ENCODE data around the gene WSB1. TPM values are rescaled to one million over a fixed set of nuclear protein-coding genes. Genes with fewer than 3 reads are reported as not detected.

WSB1 gene
- total RNA-seq, 1 donor from 2014 or later: 521 TPM

DNA sequence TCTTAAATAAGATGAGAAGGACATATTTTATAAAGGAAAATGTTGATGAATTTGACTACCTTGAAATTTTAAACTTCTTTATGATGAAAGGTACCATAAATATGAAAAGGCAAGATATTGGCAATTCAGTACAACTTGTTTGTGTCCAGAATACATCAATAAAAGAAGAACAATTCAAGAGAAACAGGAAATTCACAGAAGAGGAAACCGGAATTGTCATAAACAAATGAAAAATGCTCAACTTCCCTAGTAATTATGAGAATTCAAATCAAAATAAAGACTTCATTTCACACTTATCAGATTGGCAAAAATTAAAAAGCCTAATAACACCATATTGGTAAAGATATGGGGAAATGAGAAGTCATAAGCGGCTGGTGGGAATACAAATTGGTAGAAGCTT, 54.3 kb downstream of the WSB1 start:
- H3K27ac Mint-ChIP-seq: no peak overlapping the region
- peaks cover 9% of the 10 kb centered on the region for H3K79me2 ChIP-seq (ENCODE audit: low read depth)

DNA sequence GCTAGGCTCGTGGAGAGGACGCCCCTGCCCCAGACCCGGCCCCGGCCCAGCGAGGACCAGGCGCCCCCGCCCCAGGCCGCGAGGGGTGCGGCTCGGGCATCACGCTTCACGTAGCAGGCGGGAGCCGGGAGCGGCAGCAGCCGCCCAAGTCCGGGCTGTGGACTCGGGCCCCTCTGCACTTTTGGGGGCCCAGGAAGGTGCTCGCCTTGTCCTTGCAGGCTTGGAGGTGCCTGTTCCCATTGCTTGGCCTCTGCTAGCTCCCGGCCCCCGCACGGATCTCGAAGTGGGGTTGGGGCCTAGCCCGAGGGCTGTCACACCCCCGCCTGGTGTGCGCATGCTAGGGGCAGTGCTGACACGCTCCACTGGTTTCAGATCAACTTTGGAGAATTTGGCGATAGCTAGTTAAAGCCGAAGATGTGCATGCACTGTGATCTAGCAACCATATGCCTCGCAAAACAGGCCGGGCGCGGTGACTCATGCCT, 55.7 kb downstream of the WSB1 start:
- Mint-ChIP-seq H3K4me3 (no peak overlapping the region), H3K27me3 (ENCODE audit: insufficient read depth, low read depth) (peaks cover 5% of the 10 kb centered on the region), H3K36me3 (peaks cover 8% of the 10 kb centered on the region), H3K27ac (no peak overlapping the region), H3K9me3 (no peaks in the 10 kb centered on the region), H3K4me1 (peaks cover 33% of the 10 kb centered on the region)
- Histone ChIP-seq H3K4me2 (peak overlapping the region; percentile 77), H3K4me3 (peak overlapping the region; percentile 47), H2AFZ (replicated peaks) (peak overlapping the region; percentile 86), H3K9ac (no peak overlapping the region), H3K27me3 (no peaks in the 10 kb centered on the region), H3K9me3 (ENCODE audit: low read depth) (no peaks in the 10 kb centered on the region), H4K20me1 (ENCODE audit: low read depth) (no peaks in the 10 kb centered on the region), H3K4me1 (peaks cover 14% of the 10 kb centered on the region), H3F3A (ENCODE audit: low read depth) (peaks cover 48% of the 10 kb centered on the region), H3K79me2 (ENCODE audit: low read depth) (peaks cover 13% of the 10 kb centered on the region), H3K36me3 (no peaks in the 10 kb centered on the region), H3K27ac (no peak overlapping the region)
- DNase-seq (ENCODE audit: low spot score): no peak
- TF ChIP-seq, protein P1, sequence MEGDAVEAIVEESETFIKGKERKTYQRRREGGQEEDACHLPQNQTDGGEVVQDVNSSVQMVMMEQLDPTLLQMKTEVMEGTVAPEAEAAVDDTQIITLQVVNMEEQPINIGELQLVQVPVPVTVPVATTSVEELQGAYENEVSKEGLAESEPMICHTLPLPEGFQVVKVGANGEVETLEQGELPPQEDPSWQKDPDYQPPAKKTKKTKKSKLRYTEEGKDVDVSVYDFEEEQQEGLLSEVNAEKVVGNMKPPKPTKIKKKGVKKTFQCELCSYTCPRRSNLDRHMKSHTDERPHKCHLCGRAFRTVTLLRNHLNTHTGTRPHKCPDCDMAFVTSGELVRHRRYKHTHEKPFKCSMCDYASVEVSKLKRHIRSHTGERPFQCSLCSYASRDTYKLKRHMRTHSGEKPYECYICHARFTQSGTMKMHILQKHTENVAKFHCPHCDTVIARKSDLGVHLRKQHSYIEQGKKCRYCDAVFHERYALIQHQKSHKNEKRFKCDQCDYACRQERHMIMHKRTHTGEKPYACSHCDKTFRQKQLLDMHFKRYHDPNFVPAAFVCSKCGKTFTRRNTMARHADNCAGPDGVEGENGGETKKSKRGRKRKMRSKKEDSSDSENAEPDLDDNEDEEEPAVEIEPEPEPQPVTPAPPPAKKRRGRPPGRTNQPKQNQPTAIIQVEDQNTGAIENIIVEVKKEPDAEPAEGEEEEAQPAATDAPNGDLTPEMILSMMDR (IDR thresholded peaks at IDR 0.05): no peak
- TF ChIP-seq EZH2 (IDR thresholded peaks at IDR 0.05): no peak
- no peak for TF ChIP-seq EZH2phosphoT487 (IDR thresholded peaks at IDR 0.05)

More for the DNA sequence above, 54.3 kb downstream of the WSB1 start:
- no peaks in the 10 kb centered on the region for H4K20me1 ChIP-seq (ENCODE audit: low read depth)
- H3F3A ChIP-seq (ENCODE audit: low read depth): peaks cover 61% of the 10 kb centered on the region
- H3K36me3 ChIP-seq: no peaks in the 10 kb centered on the region
- H3K4me2 ChIP-seq: peak overlapping the region; percentile 77
- peak overlapping the region; percentile 69 for H3K4me3 Mint-ChIP-seq
- peak overlapping the region; percentile 75 for H2AFZ ChIP-seq (replicated peaks)
- peaks cover 8% of the 10 kb centered on the region for H3K36me3 Mint-ChIP-seq
- no peak for TF ChIP-seq EZH2 (IDR thresholded peaks at IDR 0.05)
- TF ChIP-seq EZH2phosphoT487 (IDR thresholded peaks at IDR 0.05): no peak
- TF ChIP-seq, protein P1 (IDR thresholded peaks at IDR 0.05): no peak
- H3K4me3 ChIP-seq: peak overlapping the region; percentile 47
- no peaks in the 10 kb centered on the region for H3K9me3 ChIP-seq (ENCODE audit: low read depth)
- no peak for DNase-seq (ENCODE audit: low spot score)
- peaks cover 41% of the 10 kb centered on the region for H3K4me1 Mint-ChIP-seq
- H3K4me1 ChIP-seq: peaks cover 27% of the 10 kb centered on the region
- no peaks in the 10 kb centered on the region for H3K9me3 Mint-ChIP-seq
- H3K9ac ChIP-seq: no peak overlapping the region
- no peak overlapping the region for H3K27ac ChIP-seq
- H3K27me3 Mint-ChIP-seq (ENCODE audit: insufficient read depth, low read depth): peaks cover 7% of the 10 kb centered on the region
- H3K27me3 ChIP-seq: no peaks in the 10 kb centered on the region

DNA sequence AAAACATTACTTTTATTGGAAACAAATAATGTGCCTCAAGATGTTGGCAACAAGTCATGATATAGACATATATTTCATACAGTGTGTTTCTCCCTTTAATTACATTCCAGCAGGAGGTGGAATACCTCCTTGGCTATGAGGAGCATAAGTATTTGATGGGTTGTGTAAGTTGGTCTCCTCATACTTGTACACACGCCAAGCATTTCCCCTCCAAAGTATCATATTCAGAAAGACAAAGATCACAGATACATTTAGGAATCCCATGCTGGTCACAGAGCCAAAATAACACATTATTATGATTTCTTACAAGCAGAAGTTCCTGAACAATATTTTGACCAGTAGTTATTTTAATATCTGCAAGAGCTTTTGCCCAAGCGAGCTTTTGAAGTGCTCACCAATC, 57.8 kb downstream of the WSB1 start:
- no peak overlapping the region for H2AFZ ChIP-seq (replicated peaks)
- peaks cover 8% of the 10 kb centered on the region for H3K36me3 Mint-ChIP-seq
- H3K9me3 Mint-ChIP-seq: no peaks in the 10 kb centered on the region
- H3K27ac ChIP-seq: no peak overlapping the region
- no peak overlapping the region for H3K9ac ChIP-seq
- peak overlapping the region; percentile 16 for H3K4me3 Mint-ChIP-seq
- H3K4me3 ChIP-seq: no peak overlapping the region
- peaks cover 33% of the 10 kb centered on the region for H3F3A ChIP-seq (ENCODE audit: low read depth)
- H3K27me3 Mint-ChIP-seq (ENCODE audit: insufficient read depth, low read depth): peaks cover 8% of the 10 kb centered on the region
- H3K36me3 ChIP-seq: no peaks in the 10 kb centered on the region
- no peak for DNase-seq (ENCODE audit: low spot score)
- H3K79me2 ChIP-seq (ENCODE audit: low read depth): peaks cover 13% of the 10 kb centered on the region
- H3K4me1 ChIP-seq: peaks cover 5% of the 10 kb centered on the region
- TF ChIP-seq EZH2 (IDR thresholded peaks at IDR 0.05): no peak
- no peaks in the 10 kb centered on the region for H4K20me1 ChIP-seq (ENCODE audit: low read depth)
- H3K4me1 Mint-ChIP-seq: peaks cover 21% of the 10 kb centered on the region
- no peak overlapping the region for H3K27ac Mint-ChIP-seq
- no peaks in the 10 kb centered on the region for H3K9me3 ChIP-seq (ENCODE audit: low read depth)
- H3K27me3 ChIP-seq: no peaks in the 10 kb centered on the region
- H3K4me2 ChIP-seq: no peak overlapping the region

DNA sequence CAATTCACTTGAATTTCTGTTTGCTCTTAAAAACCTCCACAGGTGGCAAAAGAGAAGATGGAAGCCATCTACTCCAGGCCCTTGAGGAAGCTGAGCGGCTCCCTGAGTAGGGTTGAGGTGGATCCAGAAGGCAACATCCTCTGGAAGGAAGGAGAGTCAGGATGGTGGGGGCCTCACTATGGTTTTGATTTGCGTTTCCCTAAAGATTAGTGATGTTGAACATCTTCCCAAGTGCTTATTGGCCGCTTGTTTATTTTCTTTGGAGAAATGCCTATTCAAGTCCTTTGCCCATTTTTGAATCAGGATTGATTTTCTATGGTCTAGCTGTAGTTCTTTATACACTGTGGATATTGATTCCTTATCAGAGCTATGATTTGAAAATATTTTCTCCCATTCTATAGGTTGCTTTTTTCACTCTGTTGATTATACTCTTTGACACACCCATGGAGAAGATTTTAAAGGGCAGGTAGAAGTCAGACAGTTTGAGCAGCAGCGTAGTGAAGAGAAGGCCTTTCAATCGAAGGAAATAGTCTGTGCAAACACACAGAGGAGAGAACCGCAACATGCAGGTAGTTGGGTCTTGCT, 58.6 kb downstream of the WSB1 start:
- H2AFZ ChIP-seq (replicated peaks): no peak overlapping the region
- peak overlapping the region; percentile 71 for H3K4me3 ChIP-seq
- no peaks in the 10 kb centered on the region for H3K9me3 ChIP-seq (ENCODE audit: low read depth)
- no peak for DNase-seq (ENCODE audit: low spot score)
- Mint-ChIP-seq H3K4me3 (peak overlapping the region; percentile 81), H3K36me3 (peaks cover 8% of the 10 kb centered on the region), H3K27me3 (ENCODE audit: insufficient read depth, low read depth) (peaks cover 8% of the 10 kb centered on the region), H3K27ac (peak overlapping the region; percentile 43), H3K9me3 (no peaks in the 10 kb centered on the region), H3K4me1 (peaks cover 21% of the 10 kb centered on the region)
- H3K9ac ChIP-seq: no peak overlapping the region
- peaks cover 13% of the 10 kb centered on the region for H3K79me2 ChIP-seq (ENCODE audit: low read depth)
- TF ChIP-seq EZH2phosphoT487 (IDR thresholded peaks at IDR 0.05) (no peak), EZH2 (IDR thresholded peaks at IDR 0.05) (no peak)
- TF ChIP-seq, protein P1 (IDR thresholded peaks at IDR 0.05): no peak
- peaks cover 5% of the 10 kb centered on the region for H3K4me1 ChIP-seq
- H3F3A ChIP-seq (ENCODE audit: low read depth): peaks cover 33% of the 10 kb centered on the region
- H3K4me2 ChIP-seq: peak overlapping the region; percentile 77
- H3K36me3 ChIP-seq: no peaks in the 10 kb centered on the region
- H4K20me1 ChIP-seq (ENCODE audit: low read depth): no peaks in the 10 kb centered on the region
- no peak overlapping the region for H3K27ac ChIP-seq
- no peaks in the 10 kb centered on the region for H3K27me3 ChIP-seq

All from neural progenitor cell (in vitro differentiated cells).